Esophagus squamous epithelium (tissue), 5 donors: Measurements from ENCODE around the gene ATAT1. TPM values are rescaled to one million over a fixed set of nuclear protein-coding genes. Genes with fewer than 3 reads are reported as not detected.
"Not testable (repeated sequence)": the region's sequence is repeated elsewhere in the genome, so short reads cannot be mapped to it uniquely, and the experiment has no call there.

Experiments
- DNase-seq: peaks from one replicate; lab custom pipeline; 2025; lab: John Stamatoyannopoulos, UW
- H3K27ac ChIP-seq, 4 donors: fragments of 200-600 bp; sonication (generic); one replicate each; pipeline ENCODE4 v1.5.1; 2016 to 2019; ENCODE audit warnings: mild to moderate bottlenecking in 1 of 4
- H3K27me3 ChIP-seq, 4 donors: fragments of 200-600 bp; sonication (generic); 1 replicate in 3 of 4; 2 replicates in 1 of 4; pipeline versions ENCODE4 v1.5.1 to v1.6.0; 2017 to 2021; ENCODE audit warnings: antibody characterized with exemption in 1 of 4
- H3K36me3 ChIP-seq, 3 donors: fragments of 200-600 bp; sonication (generic); one replicate each; pipeline ENCODE4 v1.5.1; 2016 to 2019
- H3K4me1 ChIP-seq, 3 donors: fragments of 200-600 bp; sonication (generic); one replicate each; pipeline ENCODE4 v1.5.1; 2017 to 2019
- H3K4me3 ChIP-seq, 4 donors: fragments of 200-600 bp; sonication (generic); 1 replicate in 3 of 4; 2 replicates in 1 of 4; pipeline ENCODE4 v1.5.1; 2016 to 2019; ENCODE audit warnings: mild to moderate bottlenecking in 2 of 4, moderate library complexity in 1 of 4
- H3K9me3 ChIP-seq, 3 donors: fragments of 200-600 bp; sonication (generic); one replicate each; pipeline ENCODE4 v1.5.1; 2016 to 2019
- POLR2A ChIP-seq, 4 donors: fragments of 450-650 bp; IDR thresholded peaks; one replicate each; pipeline ENCODE4 v1.6.1; 2017; ENCODE audit warnings: antibody characterized with exemption in 4 of 4, mild to moderate bottlenecking in 4 of 4, moderate library complexity in 3 of 4
- WGBS, 2 donors: methylation state at CpG; one replicate each; pipeline ENCODE4 v1.1.5; 2018; 5-methylcytosine and 5-hydroxymethylcytosine counted together
- intact Hi-C: fragments of 100-400 bp; cut with DNase I; formaldehyde crosslinking; loops from one replicate; pipeline ENCODE4 v1.15.0; 2022
- total RNA-seq, 4 donors: library from RNA; depleted of rRNA; stranded (reverse); fragments of >200 nt; gene quantifications; one replicate each; pipeline ENCODE4 v1.1.0, GENCODE V29; 2016
- TF ChIP-seq, protein P1 (sequence below), 6 experiments: fragments of 450-650 bp in 4 of 6; fragments of 200-600 bp in 2 of 6; sonication (generic) in 2 of 6; IDR thresholded peaks; one replicate each; pipeline ENCODE4 v1.5.1; 2016 to 2019; ENCODE audit warnings: antibody characterized with exemption in 6 of 6, mild to moderate bottlenecking in 4 of 6, moderate library complexity in 4 of 6
- donor health status: DM: yes; HTN: yes; CAD: no.

ATAT1 gene
- total RNA-seq, 4 donors from 2014 or later: 5.0 to 6.7 (median 6.3) TPM

DNA sequence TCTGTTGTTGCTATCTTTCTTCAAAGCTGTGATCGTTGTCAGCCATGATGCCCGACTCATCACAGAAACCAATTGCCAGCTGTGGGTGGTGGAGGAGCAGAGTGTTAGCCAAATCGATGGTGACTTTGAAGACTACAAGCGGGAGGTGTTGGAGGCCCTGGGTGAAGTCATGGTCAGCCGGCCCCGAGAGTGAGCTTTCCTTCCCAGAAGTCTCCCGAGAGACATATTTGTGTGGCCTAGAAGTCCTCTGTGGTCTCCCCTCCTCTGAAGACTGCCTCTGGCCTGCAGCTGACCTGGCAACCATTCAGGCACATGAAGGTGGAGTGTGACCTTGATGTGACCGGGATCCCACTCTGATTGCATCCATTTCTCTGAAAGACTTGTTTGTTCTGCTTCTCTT is 36.2 kb upstream of the ATAT1 start:
- Histone ChIP-seq H3K9me3 (no peaks in the 10 kb centered on the region), H3K27ac (peak overlapping the region; percentile 80 to 85 (median 83)), H3K4me1 (peaks cover 19 to 47% (median 19%) of the 10 kb centered on the region in 3 donors), H3K36me3 (peaks cover 21 to 97% (median 48%) of the 10 kb centered on the region in 3 donors), H3K4me3 (no peak overlapping the region), H3K27me3 (no peaks in the 10 kb centered on the region)
- no peak for DNase-seq
- 43% methylated on average over 8 of the region's 8 CpGs; no CpG with 5 or more reads in 1 of the 2 donors for WGBS, 2 donors
- intact Hi-C loops: loop anchor here (10.0 kb wide), 1 partner anchor 46 kb away; no protein-coding TSS in a partner anchor
- TF ChIP-seq POLR2A (IDR thresholded peaks at IDR 0.05): no peak
- TF ChIP-seq, protein P1, sequence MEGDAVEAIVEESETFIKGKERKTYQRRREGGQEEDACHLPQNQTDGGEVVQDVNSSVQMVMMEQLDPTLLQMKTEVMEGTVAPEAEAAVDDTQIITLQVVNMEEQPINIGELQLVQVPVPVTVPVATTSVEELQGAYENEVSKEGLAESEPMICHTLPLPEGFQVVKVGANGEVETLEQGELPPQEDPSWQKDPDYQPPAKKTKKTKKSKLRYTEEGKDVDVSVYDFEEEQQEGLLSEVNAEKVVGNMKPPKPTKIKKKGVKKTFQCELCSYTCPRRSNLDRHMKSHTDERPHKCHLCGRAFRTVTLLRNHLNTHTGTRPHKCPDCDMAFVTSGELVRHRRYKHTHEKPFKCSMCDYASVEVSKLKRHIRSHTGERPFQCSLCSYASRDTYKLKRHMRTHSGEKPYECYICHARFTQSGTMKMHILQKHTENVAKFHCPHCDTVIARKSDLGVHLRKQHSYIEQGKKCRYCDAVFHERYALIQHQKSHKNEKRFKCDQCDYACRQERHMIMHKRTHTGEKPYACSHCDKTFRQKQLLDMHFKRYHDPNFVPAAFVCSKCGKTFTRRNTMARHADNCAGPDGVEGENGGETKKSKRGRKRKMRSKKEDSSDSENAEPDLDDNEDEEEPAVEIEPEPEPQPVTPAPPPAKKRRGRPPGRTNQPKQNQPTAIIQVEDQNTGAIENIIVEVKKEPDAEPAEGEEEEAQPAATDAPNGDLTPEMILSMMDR (IDR thresholded peaks at IDR 0.05): no peak

DNA sequence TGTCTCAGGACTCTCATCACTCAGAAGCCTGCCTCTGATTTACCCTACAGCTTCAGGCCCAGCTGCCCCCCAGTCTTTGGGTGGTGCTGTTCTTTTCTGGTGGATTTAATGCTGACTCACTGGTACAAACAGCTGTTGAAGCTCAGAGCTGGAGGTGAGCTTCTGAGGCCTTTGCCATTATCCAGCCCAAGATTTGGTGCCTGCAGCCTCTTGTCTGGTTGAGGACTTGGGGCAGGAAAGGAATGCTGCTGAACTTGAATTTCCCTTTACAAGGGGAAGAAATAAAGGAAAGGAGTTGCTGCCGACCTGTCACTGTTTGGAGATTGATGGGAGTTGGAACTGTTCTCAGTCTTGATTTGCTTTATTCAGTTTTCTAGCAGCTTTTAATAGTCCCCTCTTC is 35.7 kb upstream of the ATAT1 start:
- peaks cover 19 to 52% (median 19%) of the 10 kb centered on the region in 3 donors for H3K4me1 ChIP-seq
- H3K4me3 ChIP-seq: no peak overlapping the region
- no peaks in the 10 kb centered on the region for H3K27me3 ChIP-seq
- peak overlapping the region; percentile 80 to 85 (median 83) for H3K27ac ChIP-seq
- intact Hi-C loops: loop anchor here (10.0 kb wide), 1 partner anchor 46 kb away; no protein-coding TSS in a partner anchor
- TF ChIP-seq POLR2A (IDR thresholded peaks at IDR 0.05): no peak
- TF ChIP-seq, protein P1 (IDR thresholded peaks at IDR 0.05): no peak
- no peak for DNase-seq
- 17 to 27% methylated on average over 1 of the region's 1 CpG for WGBS, 2 donors
- H3K36me3 ChIP-seq: peaks cover 16 to 92% (median 43%) of the 10 kb centered on the region in 3 donors
- H3K9me3 ChIP-seq: no peaks in the 10 kb centered on the region

DNA sequence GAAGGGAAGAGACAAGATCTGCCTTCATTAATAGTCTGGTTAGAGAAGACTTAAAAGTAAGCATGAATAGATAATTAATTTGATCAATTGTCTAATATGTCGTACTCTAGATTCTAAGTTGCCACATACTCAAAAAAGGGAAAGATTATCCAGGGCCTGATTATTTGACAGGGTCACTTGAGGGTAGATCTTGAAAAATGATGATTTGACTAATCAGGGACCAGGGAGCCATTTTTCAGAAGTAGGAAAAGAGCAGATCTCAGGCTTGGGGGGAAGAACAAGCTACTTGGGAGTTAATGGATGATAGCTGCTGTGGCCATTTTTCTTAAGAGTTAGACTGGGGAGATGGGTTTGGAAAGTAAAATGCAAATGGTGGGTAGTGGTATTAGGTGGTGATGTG is 34.4 kb upstream of the ATAT1 start:
- peaks cover 8 to 80% (median 31%) of the 10 kb centered on the region in 3 donors for H3K36me3 ChIP-seq
- peak overlapping the region in 3 of 4 donors; percentile 80 to 85 (median 81) for H3K27ac ChIP-seq
- H3K27me3 ChIP-seq: no peaks in the 10 kb centered on the region
- no peak overlapping the region for H3K4me3 ChIP-seq
- no peak for DNase-seq
- intact Hi-C loops: loop anchor here (10.0 kb wide), 1 partner anchor 47 kb away; no protein-coding TSS in a partner anchor
- H3K4me1 ChIP-seq: peaks cover 19 to 65% (median 19%) of the 10 kb centered on the region in 3 donors
- no peaks in the 10 kb centered on the region for H3K9me3 ChIP-seq
- WGBS, 2 donors: 92 to 96% methylated on average over 1 of the region's 1 CpG
- TF ChIP-seq, protein P1 (IDR thresholded peaks at IDR 0.05): no peak
- no peak for TF ChIP-seq POLR2A (IDR thresholded peaks at IDR 0.05)

DNA sequence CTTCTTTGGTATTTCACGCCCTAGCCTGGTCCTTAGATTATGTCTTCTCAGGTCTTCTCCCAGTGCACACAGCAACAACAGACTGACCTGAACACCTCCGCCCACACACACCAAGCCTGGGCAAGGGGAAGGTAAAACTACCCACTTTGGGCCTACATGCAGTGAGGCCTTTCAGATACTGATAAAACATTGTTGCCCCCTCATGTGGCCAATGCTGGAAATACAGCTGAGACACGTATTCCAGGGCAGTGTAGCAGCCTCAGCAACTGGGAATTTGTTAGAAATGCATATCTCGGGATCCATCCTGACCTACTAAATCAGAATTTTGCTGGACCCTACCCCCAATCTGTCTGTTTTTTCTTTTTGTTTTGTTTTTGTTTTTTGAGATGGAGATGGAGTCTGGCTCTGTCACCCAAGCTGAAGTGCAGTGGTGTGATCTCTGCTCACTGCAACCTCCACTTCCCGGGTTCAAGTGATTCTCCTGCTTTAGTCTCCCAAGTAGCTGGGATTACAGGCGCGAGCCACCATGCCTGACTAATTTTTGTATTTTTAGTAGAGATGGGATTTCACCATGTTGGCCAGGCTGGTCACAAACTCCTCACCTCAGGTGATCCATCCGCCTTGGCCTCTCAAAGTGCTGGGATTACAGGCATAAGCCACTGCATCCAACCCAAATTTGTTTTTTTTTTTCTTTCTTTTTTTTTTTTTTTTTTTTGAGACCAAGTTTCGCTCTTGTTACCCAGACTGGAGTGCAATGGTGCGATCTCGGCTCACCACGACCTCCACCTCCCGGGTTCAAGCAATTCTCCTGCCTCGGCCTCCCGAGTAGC is 29.1 kb upstream of the ATAT1 start:
- intact Hi-C loops: loop anchor here (10.0 kb wide), 1 partner anchor 53 kb away; no protein-coding TSS in a partner anchor
- 53 to 60% methylated on average over 10 to 14 of the region's 15 CpGs for WGBS, 2 donors
- H3K4me1 ChIP-seq: peaks cover 0 to 32% (median 0%) of the 10 kb centered on the region in 3 donors
- not testable (repeated sequence) for H3K27me3 ChIP-seq, H3K27ac ChIP-seq, H3K4me3 ChIP-seq, DNase-seq, H3K9me3 ChIP-seq
- TF ChIP-seq, protein P1 (IDR thresholded peaks at IDR 0.05): peak; percentile 74 to 87 (median 80)
- peaks cover 14 to 52% (median 16%) of the 10 kb centered on the region in 3 donors for H3K36me3 ChIP-seq
